ENCODE measurements around the gene KIF21B. TPM values are rescaled to one million over a fixed set of nuclear protein-coding genes. Genes with fewer than 3 reads are reported as not detected.
"Not testable (repeated sequence)": the region's sequence is repeated elsewhere in the genome, so short reads cannot be mapped to it uniquely, and the experiment has no call there.

The KIF21B gene
- total RNA-seq, 1 experiment from 2014 or later, result 0.60 TPM

GRCh38 chr1:200967693-200968468 is 55.6 kb downstream of the KIF21B start:
- H3K36me3 ChIP-seq (ENCODE audit: insufficient read depth, low read length, poor library complexity, severe bottlenecking), result no peaks in the 10 kb centered on the region
- H3K4me1 ChIP-seq (ENCODE audit: insufficient read depth, low read length, poor library complexity, severe bottlenecking), result no peaks in the 10 kb centered on the region
- intact Hi-C loops (cut with micrococcal nuclease; ENCODE audit: unreplicated experiment), result no loop called here
- H3K9me3 ChIP-seq (ENCODE audit: low read depth, low read length, poor library complexity, severe bottlenecking), result no peaks in the 10 kb centered on the region
- no peak overlapping the region for H3K4me3 ChIP-seq (ENCODE audit: low read depth, low read length, poor library complexity, severe bottlenecking)
- H3K27ac ChIP-seq (ENCODE audit: low read depth, low read length, poor library complexity, severe bottlenecking), result no peak overlapping the region
- BruUV-seq (replicated peaks), result no TSS peak
- TF ChIP-seq CTCF (conservative IDR thresholded peaks at IDR 0.05; ENCODE audit: low read depth, low read length) (no peak), EZH2 (IDR thresholded peaks at IDR 0.05; ENCODE audit: borderline replicate concordance, low read depth, low read length, poor library complexity, severe bottlenecking) (no peak)
- POLR2A ChIA-PET (ENCODE audit: low non-redundant PET), result no interaction called here
- H3K27me3 ChIP-seq (replicated peaks; ENCODE audit: insufficient read depth, low read depth, low read length, poor library complexity), result no peaks in the 10 kb centered on the region
- no peak for DNase-seq (ENCODE audit: low spot score)
- CTCF ChIA-PET, result no interaction called here

GRCh38 chr1:200966934-200967333 is 56.6 kb downstream of the KIF21B start:
- Histone ChIP-seq H3K27ac (ENCODE audit: low read depth, low read length, poor library complexity, severe bottlenecking) (no peak overlapping the region), H3K4me3 (ENCODE audit: low read depth, low read length, poor library complexity, severe bottlenecking) (no peak overlapping the region), H3K4me1 (ENCODE audit: insufficient read depth, low read length, poor library complexity, severe bottlenecking) (no peaks in the 10 kb centered on the region), H3K27me3 (replicated peaks; ENCODE audit: insufficient read depth, low read depth, low read length, poor library complexity) (no peaks in the 10 kb centered on the region), H3K9me3 (ENCODE audit: low read depth, low read length, poor library complexity, severe bottlenecking) (no peaks in the 10 kb centered on the region), H3K36me3 (ENCODE audit: insufficient read depth, low read length, poor library complexity, severe bottlenecking) (no peaks in the 10 kb centered on the region)
- intact Hi-C loops (cut with micrococcal nuclease; ENCODE audit: unreplicated experiment), result no loop called here
- no peak for DNase-seq (ENCODE audit: low spot score)
- TF ChIP-seq EZH2 (IDR thresholded peaks at IDR 0.05; ENCODE audit: borderline replicate concordance, low read depth, low read length, poor library complexity, severe bottlenecking) (no peak), CTCF (conservative IDR thresholded peaks at IDR 0.05; ENCODE audit: low read depth, low read length) (no peak)
- ChIA-PET POLR2A (ENCODE audit: low non-redundant PET) (no interaction called here), CTCF (no interaction called here)
- no TSS peak for BruUV-seq (replicated peaks)

GRCh38 chr1:200965111-200965805 is 58.3 kb downstream of the KIF21B start:
- Histone ChIP-seq H3K4me3 (ENCODE audit: low read depth, low read length, poor library complexity, severe bottlenecking) (no peak overlapping the region), H3K27me3 (replicated peaks; ENCODE audit: insufficient read depth, low read depth, low read length, poor library complexity) (no peaks in the 10 kb centered on the region), H3K27ac (ENCODE audit: low read depth, low read length, poor library complexity, severe bottlenecking) (no peak overlapping the region), H3K4me1 (ENCODE audit: insufficient read depth, low read length, poor library complexity, severe bottlenecking) (no peaks in the 10 kb centered on the region), H3K9me3 (ENCODE audit: low read depth, low read length, poor library complexity, severe bottlenecking) (no peaks in the 10 kb centered on the region), H3K36me3 (ENCODE audit: insufficient read depth, low read length, poor library complexity, severe bottlenecking) (no peaks in the 10 kb centered on the region)
- DNase-seq (ENCODE audit: low spot score), result no peak
- ChIA-PET CTCF (no interaction called here), POLR2A (ENCODE audit: low non-redundant PET) (no interaction called here)
- no peak for TF ChIP-seq EZH2 (IDR thresholded peaks at IDR 0.05; ENCODE audit: borderline replicate concordance, low read depth, low read length, poor library complexity, severe bottlenecking)
- TF ChIP-seq CTCF (conservative IDR thresholded peaks at IDR 0.05; ENCODE audit: low read depth, low read length), result no peak
- BruUV-seq (replicated peaks), result no TSS peak
- intact Hi-C loops (cut with micrococcal nuclease; ENCODE audit: unreplicated experiment), result no loop called here

GRCh38 chr1:200963888-200964287 is 59.6 kb downstream of the KIF21B start:
- H3K9me3 ChIP-seq (ENCODE audit: low read depth, low read length, poor library complexity, severe bottlenecking); H3K27me3 ChIP-seq (replicated peaks; ENCODE audit: insufficient read depth, low read depth, low read length, poor library complexity); intact Hi-C loops (cut with micrococcal nuclease; ENCODE audit: unreplicated experiment); POLR2A ChIA-PET (ENCODE audit: low non-redundant PET); H3K36me3 ChIP-seq (ENCODE audit: insufficient read depth, low read length, poor library complexity, severe bottlenecking); H3K4me1 ChIP-seq (ENCODE audit: insufficient read depth, low read length, poor library complexity, severe bottlenecking); H3K27ac ChIP-seq (ENCODE audit: low read depth, low read length, poor library complexity, severe bottlenecking); H3K4me3 ChIP-seq (ENCODE audit: low read depth, low read length, poor library complexity, severe bottlenecking); BruUV-seq (replicated peaks); DNase-seq (ENCODE audit: low spot score); CTCF ChIA-PET: not testable (repeated sequence)

All from A673 (cell line).